Nephron progenitor cell (in vitro differentiated cells): ENCODE data around the gene UBFD1.
A peak's percentile ranks its signal among the peaks of the same experiment; 100 is the strongest.

Experiments used
- DNase-seq: peaks from one replicate; pipeline ENCODE4 v3.0.0; 2021
- H3K27ac Mint-ChIP-seq: 2 replicates; pipeline ENCODE4 v1.8.0; 2021; ENCODE audit warnings: mild to moderate bottlenecking, moderate library complexity, mixed read lengths
- H3K27me3 Mint-ChIP-seq: 2 replicates; pipeline ENCODE4 v1.8.0; 2021; ENCODE audit warnings: mild to moderate bottlenecking, low read depth, mixed read lengths; ENCODE audit not compliant: poor library complexity
- H3K36me3 Mint-ChIP-seq: 2 replicates; pipeline ENCODE4 v1.8.0; 2021; ENCODE audit warnings: low read depth, mixed read lengths
- H3K4me1 Mint-ChIP-seq: 2 replicates; pipeline ENCODE4 v1.8.0; 2021; ENCODE audit warnings: mixed read lengths
- H3K4me3 Mint-ChIP-seq: 2 replicates; pipeline ENCODE4 v1.8.0; 2021; ENCODE audit warnings: mild to moderate bottlenecking, moderate library complexity, mixed read lengths
- H3K9me3 Mint-ChIP-seq: 2 replicates; pipeline ENCODE4 v1.8.0; 2021; ENCODE audit warnings: mild to moderate bottlenecking, moderate library complexity, mixed read lengths
- TF ChIP-seq, protein P1 (sequence below): fragments of 200-600 bp; sonication (generic); IDR thresholded peaks from 2 replicates; pipeline ENCODE4 v1.5.0; 2021; ENCODE audit warnings: antibody characterized with exemption

UBFD1 gene

DNA sequence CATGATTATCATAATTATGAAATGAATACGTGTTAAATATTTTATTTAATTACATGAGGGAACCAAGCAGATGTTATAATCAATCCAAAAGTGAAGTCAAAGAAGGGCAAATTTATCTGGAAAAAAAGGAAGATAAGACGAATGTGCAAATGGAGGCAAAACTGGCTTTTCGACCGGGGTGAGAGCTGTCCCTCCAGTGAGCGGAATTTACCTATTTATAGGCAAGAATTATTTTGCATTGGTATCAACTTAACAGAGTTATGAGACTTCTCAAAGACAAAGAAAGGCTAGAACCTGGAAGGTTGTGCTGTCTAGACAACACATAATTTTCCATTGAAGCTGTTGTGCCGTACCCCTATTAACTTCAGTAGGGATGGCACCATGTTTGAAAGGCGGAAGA is 45.8 kb upstream of the UBFD1 start:
- H3K36me3 Mint-ChIP-seq: peaks cover 44% of the 10 kb centered on the region
- no peak for DNase-seq
- peaks cover 4% of the 10 kb centered on the region for H3K27me3 Mint-ChIP-seq
- peaks cover 29% of the 10 kb centered on the region for H3K4me1 Mint-ChIP-seq
- TF ChIP-seq, protein P1, sequence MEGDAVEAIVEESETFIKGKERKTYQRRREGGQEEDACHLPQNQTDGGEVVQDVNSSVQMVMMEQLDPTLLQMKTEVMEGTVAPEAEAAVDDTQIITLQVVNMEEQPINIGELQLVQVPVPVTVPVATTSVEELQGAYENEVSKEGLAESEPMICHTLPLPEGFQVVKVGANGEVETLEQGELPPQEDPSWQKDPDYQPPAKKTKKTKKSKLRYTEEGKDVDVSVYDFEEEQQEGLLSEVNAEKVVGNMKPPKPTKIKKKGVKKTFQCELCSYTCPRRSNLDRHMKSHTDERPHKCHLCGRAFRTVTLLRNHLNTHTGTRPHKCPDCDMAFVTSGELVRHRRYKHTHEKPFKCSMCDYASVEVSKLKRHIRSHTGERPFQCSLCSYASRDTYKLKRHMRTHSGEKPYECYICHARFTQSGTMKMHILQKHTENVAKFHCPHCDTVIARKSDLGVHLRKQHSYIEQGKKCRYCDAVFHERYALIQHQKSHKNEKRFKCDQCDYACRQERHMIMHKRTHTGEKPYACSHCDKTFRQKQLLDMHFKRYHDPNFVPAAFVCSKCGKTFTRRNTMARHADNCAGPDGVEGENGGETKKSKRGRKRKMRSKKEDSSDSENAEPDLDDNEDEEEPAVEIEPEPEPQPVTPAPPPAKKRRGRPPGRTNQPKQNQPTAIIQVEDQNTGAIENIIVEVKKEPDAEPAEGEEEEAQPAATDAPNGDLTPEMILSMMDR: no peak
- no peak overlapping the region for H3K27ac Mint-ChIP-seq
- peak overlapping the region; percentile 73 for H3K4me3 Mint-ChIP-seq
- H3K9me3 Mint-ChIP-seq: no peaks in the 10 kb centered on the region

DNA sequence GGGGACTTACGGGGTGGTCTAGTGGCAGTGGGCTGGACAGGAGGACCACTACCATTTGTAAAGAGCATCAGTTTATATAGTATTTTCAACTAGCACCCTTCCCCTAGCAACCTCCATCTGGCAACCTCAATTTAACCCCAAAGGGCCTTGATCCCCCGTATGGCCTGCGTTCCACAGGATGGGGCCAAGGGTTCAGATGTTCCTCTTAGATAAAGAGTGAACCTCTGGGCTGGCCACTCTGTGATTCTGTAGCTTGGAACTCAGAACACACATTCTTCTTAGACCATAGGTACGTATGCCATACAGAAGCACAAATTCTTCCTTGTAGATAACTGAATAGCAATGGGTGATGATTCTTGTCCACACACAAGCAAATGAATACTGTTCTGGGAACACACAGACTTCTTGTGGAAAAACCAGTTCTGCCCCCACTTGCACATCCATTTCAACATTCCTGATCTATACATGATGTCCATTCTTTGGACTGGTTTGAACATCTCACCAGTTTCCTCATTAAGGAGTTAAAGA is 45.3 kb upstream of the UBFD1 start:
- Mint-ChIP-seq H3K4me1 (peaks cover 24% of the 10 kb centered on the region), H3K36me3 (peaks cover 39% of the 10 kb centered on the region), H3K9me3 (no peaks in the 10 kb centered on the region), H3K27ac (no peak overlapping the region), H3K27me3 (peaks cover 4% of the 10 kb centered on the region), H3K4me3 (no peak overlapping the region)
- DNase-seq: no peak
- TF ChIP-seq, protein P1: no peak

DNA sequence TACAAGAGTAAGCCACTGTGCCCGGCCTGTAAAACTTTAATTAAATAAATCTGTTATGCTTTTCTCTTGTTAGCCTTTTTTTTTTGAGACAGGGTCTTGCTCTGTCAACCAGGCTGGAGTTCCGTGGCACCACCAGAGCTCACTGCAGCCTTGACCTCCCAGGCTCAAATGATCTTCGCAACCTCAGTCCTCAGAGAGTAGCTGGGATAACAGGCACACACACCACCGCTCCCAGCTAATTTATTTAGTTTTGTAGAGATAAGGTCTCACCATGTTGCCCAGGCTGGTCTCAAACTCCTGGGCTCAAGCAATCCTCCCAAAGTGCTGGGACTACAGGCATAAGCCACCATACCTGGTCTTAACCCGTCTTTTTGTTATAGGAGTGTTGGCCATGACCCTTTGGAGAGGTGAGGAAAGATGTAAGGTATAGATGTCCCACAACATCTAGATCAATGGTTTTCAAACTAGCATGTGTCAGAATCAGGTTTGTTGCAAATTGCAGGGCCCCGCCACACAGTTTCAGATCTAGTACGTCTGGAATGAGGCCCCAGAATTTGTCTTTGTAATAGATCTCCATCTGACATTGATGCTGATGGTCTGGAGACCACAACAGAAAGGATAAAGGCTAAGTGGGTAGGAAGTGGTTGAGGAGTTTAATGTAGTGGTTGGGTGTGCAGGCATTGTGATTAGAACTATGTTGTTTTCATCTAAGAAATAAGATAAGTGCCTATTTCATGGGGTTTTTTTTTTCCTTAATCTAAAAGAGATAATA is 43.0 kb upstream of the UBFD1 start:
- TF ChIP-seq, protein P1: no peak
- no peak overlapping the region for H3K4me3 Mint-ChIP-seq
- H3K36me3 Mint-ChIP-seq: peaks cover 34% of the 10 kb centered on the region
- H3K9me3 Mint-ChIP-seq: no peaks in the 10 kb centered on the region
- H3K27me3 Mint-ChIP-seq: peaks cover 4% of the 10 kb centered on the region
- no peak for DNase-seq
- H3K27ac Mint-ChIP-seq: peak overlapping the region; percentile 79
- peaks cover 8% of the 10 kb centered on the region for H3K4me1 Mint-ChIP-seq

DNA sequence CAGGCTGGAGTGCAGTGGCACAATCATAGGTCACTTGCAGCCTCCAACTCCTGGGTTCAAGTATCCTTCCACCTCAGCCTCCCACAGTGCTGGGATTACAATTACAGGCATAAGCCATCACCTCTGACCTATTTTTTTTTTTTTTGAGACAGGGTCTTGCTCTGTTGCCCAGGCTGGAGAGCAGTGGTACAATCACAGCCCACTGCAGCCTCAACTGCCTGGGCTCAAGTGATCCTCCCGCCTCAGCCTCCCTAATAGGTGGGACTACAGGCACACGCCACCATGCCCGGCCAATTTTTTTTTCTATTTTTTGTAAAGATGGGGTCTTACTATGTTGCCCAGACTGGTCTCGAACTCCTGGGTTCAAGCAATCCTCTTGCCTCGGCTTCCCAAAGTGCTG is 41.6 kb upstream of the UBFD1 start:
- peaks cover 4% of the 10 kb centered on the region for H3K4me1 Mint-ChIP-seq
- no peak for DNase-seq
- TF ChIP-seq, protein P1: no peak
- H3K27me3 Mint-ChIP-seq: peaks cover 4% of the 10 kb centered on the region
- H3K27ac Mint-ChIP-seq: no peak overlapping the region
- no peaks in the 10 kb centered on the region for H3K9me3 Mint-ChIP-seq
- H3K4me3 Mint-ChIP-seq: no peak overlapping the region
- peaks cover 38% of the 10 kb centered on the region for H3K36me3 Mint-ChIP-seq

GRCh38 chr16:23516366-23517137 is 41.0 kb upstream of the UBFD1 start:
- TF ChIP-seq, protein P1: no peak
- peaks cover 45% of the 10 kb centered on the region for H3K36me3 Mint-ChIP-seq
- no peak overlapping the region for H3K27ac Mint-ChIP-seq
- DNase-seq: no peak
- peaks cover 4% of the 10 kb centered on the region for H3K4me1 Mint-ChIP-seq
- H3K27me3 Mint-ChIP-seq: peaks cover 4% of the 10 kb centered on the region
- H3K9me3 Mint-ChIP-seq: no peaks in the 10 kb centered on the region
- H3K4me3 Mint-ChIP-seq: no peak overlapping the region
